Measurements from ENCODE around the gene COX6B2. TPM values are rescaled to one million over a fixed set of nuclear protein-coding genes. Genes with fewer than 3 reads are reported as not detected.

Gene COX6B2
- total RNA-seq, 2 experiments from 2014 or later = 0.28 TPM; not detected in 1

- POLR2A ChIA-PET = interaction anchor here (0.6 to 5.4 kb wide), 18 partner anchors 8 to 271 kb away, joined by 3 to 45 read pairs (median 4); partner anchors contain the start of genes HSPBP1, KMT5C, PPP6R1 and SYT5
- TF ChIP-seq CTCF (IDR thresholded peaks at IDR 0.05) = no peak
- Histone ChIP-seq H3K4me3 (ENCODE audit: low read length) (peak overlapping the region; percentile 49), H3K36me3 (ENCODE audit: insufficient read depth, low read length) (peaks cover 18% of the 10 kb centered on the region), H3K4me1 (ENCODE audit: insufficient read depth, low read length) (peaks cover 51% of the 10 kb centered on the region), H3K9me3 (ENCODE audit: control insufficient read depth in 1 of 2, insufficient read depth in 1 of 2, low read length in 2 of 2) (no peaks in the 10 kb centered on the region), H3K27ac (ENCODE audit: low read depth in 1 of 2, low read length in 2 of 2) (no peak overlapping the region), H3K27me3 (ENCODE audit: control insufficient read depth in 1 of 2, insufficient read depth in 2 of 2, low read length in 2 of 2) (no peaks in the 10 kb centered on the region)
- Mint-ChIP-seq H3K4me1 (ENCODE audit: low read depth) (peaks cover 60% of the 10 kb centered on the region), H3K27ac (peak overlapping the region; percentile 75), H3K27me3 (no peaks in the 10 kb centered on the region), H3K4me3 (peak overlapping the region; percentile 87), H3K36me3 (ENCODE audit: low read depth) (peaks cover 34% of the 10 kb centered on the region), H3K9me3 (no peaks in the 10 kb centered on the region)
- DNase-seq (peak in 13 of 14 experiments; percentile 15 to 79 (median 43)), ATAC-seq (ENCODE audit: poor library complexity) (no peak)
- intact Hi-C loops (cut with DNase I, micrococcal nuclease) = loop anchor here (1.0 to 2.0 kb wide), 4 partner anchors 25 to 242 kb away; no protein-coding TSS in a partner anchor
- CTCF ChIA-PET = interaction anchor here (0.9 to 2.7 kb wide), 11 partner anchors 34 to 298 kb away, joined by 3 to 31 read pairs (median 4); partner anchors contain the start of genes HSPBP1 and KMT5C
Observed at GRCh38 chr19:55383279-55384130, 29.0 kb upstream of the COX6B2 start.

- H3K27me3 ChIP-seq (ENCODE audit: control insufficient read depth in 1 of 2, insufficient read depth in 2 of 2, low read length in 2 of 2) = no peaks in the 10 kb centered on the region
- ATAC-seq (ENCODE audit: poor library complexity) (no peak), DNase-seq (no peak)
- peak overlapping the region; percentile 75 for H3K27ac Mint-ChIP-seq
- no peak overlapping the region for H3K4me3 ChIP-seq (ENCODE audit: low read length)
- no peaks in the 10 kb centered on the region for H3K9me3 Mint-ChIP-seq
- CTCF ChIA-PET = interaction anchor here (0.8 to 2.7 kb wide), 3 partner anchors 81 to 222 kb away, joined by 3 to 31 read pairs (median 4); no protein-coding TSS in a partner anchor
- no peak overlapping the region for H3K27ac ChIP-seq (ENCODE audit: low read depth in 1 of 2, low read length in 2 of 2)
- H3K36me3 ChIP-seq (ENCODE audit: insufficient read depth, low read length) = peaks cover 9% of the 10 kb centered on the region
- POLR2A ChIA-PET = interaction anchor here (0.6 to 5.4 kb wide), 9 partner anchors 9 to 248 kb away, joined by 3 to 45 read pairs (median 3); partner anchors contain the start of genes KMT5C, PPP6R1, UBE2S and ZNF628
- peaks cover 24% of the 10 kb centered on the region for H3K36me3 Mint-ChIP-seq (ENCODE audit: low read depth)
- H3K4me1 ChIP-seq (ENCODE audit: insufficient read depth, low read length) = peaks cover 41% of the 10 kb centered on the region
- H3K4me1 Mint-ChIP-seq (ENCODE audit: low read depth) = peaks cover 51% of the 10 kb centered on the region
- TF ChIP-seq CTCF (IDR thresholded peaks at IDR 0.05) = no peak
- intact Hi-C loops (cut with DNase I, micrococcal nuclease) = loop anchor here in 1 of 2 experiments (1.0 to 2.0 kb wide), 2 partner anchors 80 to 241 kb away; no protein-coding TSS in a partner anchor
- no peaks in the 10 kb centered on the region for H3K9me3 ChIP-seq (ENCODE audit: control insufficient read depth in 1 of 2, insufficient read depth in 1 of 2, low read length in 2 of 2)
- no peaks in the 10 kb centered on the region for H3K27me3 Mint-ChIP-seq
- H3K4me3 Mint-ChIP-seq = peak overlapping the region; percentile 87
Observed at GRCh38 chr19:55382522-55383054, 28.1 kb upstream of the COX6B2 start.

- H3K27me3 ChIP-seq (ENCODE audit: control insufficient read depth in 1 of 2, insufficient read depth in 2 of 2, low read length in 2 of 2) = no peaks in the 10 kb centered on the region
- no peak for TF ChIP-seq CTCF (IDR thresholded peaks at IDR 0.05)
- POLR2A ChIA-PET = interaction anchor here (3.4 kb wide), 1 partner anchor 43 kb away, joined by 29 read pairs; the partner anchor contains the start of gene KMT5C
Observed at GRCh38 chr19:55382013-55382412, 27.5 kb upstream of the COX6B2 start.

More at GRCh38 chr19:55382013-55382412, 27.5 kb upstream of the COX6B2 start:
- H3K36me3 Mint-ChIP-seq (ENCODE audit: low read depth) = peaks cover 19% of the 10 kb centered on the region
- H3K27ac ChIP-seq (ENCODE audit: low read depth in 1 of 2, low read length in 2 of 2) = no peak overlapping the region
- ATAC-seq (ENCODE audit: poor library complexity) = no peak
- no peak overlapping the region for H3K4me3 ChIP-seq (ENCODE audit: low read length)
- intact Hi-C loops (cut with DNase I, micrococcal nuclease) = loop anchor here in 1 of 2 experiments (2.0 kb wide), 1 partner anchor 79 kb away; no protein-coding TSS in a partner anchor
- H3K9me3 ChIP-seq (ENCODE audit: control insufficient read depth in 1 of 2, insufficient read depth in 1 of 2, low read length in 2 of 2) = no peaks in the 10 kb centered on the region
- no peaks in the 10 kb centered on the region for H3K27me3 Mint-ChIP-seq
- peaks cover 36% of the 10 kb centered on the region for H3K4me1 ChIP-seq (ENCODE audit: insufficient read depth, low read length)
- H3K36me3 ChIP-seq (ENCODE audit: insufficient read depth, low read length) = peaks cover 4% of the 10 kb centered on the region
- DNase-seq = no peak
- H3K4me3 Mint-ChIP-seq = peak overlapping the region; percentile 77
- no peaks in the 10 kb centered on the region for H3K9me3 Mint-ChIP-seq
- H3K27ac Mint-ChIP-seq = peak overlapping the region; percentile 75
- CTCF ChIA-PET = interaction anchor here (0.8 kb wide), 1 partner anchor 122 kb away, joined by 3 read pairs; no protein-coding TSS in a partner anchor
- H3K4me1 Mint-ChIP-seq (ENCODE audit: low read depth) = peaks cover 45% of the 10 kb centered on the region

Measured in CD4-positive, alpha-beta T cell (primary cell).